HepG2 (cell line): ENCODE data around the gene PKD2L1. TPM values are rescaled to one million over a fixed set of nuclear protein-coding genes. Genes with fewer than 3 reads are reported as not detected.

Source experiments
- ATAC-seq: fragments of 200-7000 bp; cut with Tn5 transposase; 3 replicates; pipeline ENCODE4 v1.9.1; 2020; ENCODE audit warnings: mild to moderate bottlenecking, moderate library complexity
- BruUV-seq: library from RNA; stranded (reverse); fragments of 400-500 nt; replicated peaks from 2 replicates; lab custom pipeline; 2021; lab: Mats Ljungman, UMichigan
- CTCF ChIA-PET: fragments of 300-600 bp; formaldehyde crosslinking; extraction: SDS; loops from one replicate; lab custom pipeline; 2021; ENCODE audit warnings: low total read pairs, inconsistent platforms, low intra/inter-chr PET ratio; lab: Yijun Ruan, JAX
- POLR2A ChIA-PET: fragments of 350-600 bp; sonication (Branson Sonifier 250); formaldehyde crosslinking; loops from one replicate; lab custom pipeline; 2020; ENCODE audit warnings: antibody characterized with exemption, inconsistent platforms; lab: Yijun Ruan, JAX
- DNase-seq: peaks from one replicate; pipeline ENCODE4 v3.0.0-alpha.2; 2015; ENCODE audit warnings: low spot score
- FAIRE-seq: peaks from 3 replicates; lab custom pipeline; 2011; peaks lifted over from hg19 to GRCh38; lab: Jason Lieb, UNC
- H2AFZ ChIP-seq: one replicate; pipeline ENCODE4 v1.6.1; 2011; ENCODE audit warnings: low read length, inconsistent platforms
- H3K27ac ChIP-seq: fragments of 300-600 bp; 3 replicates; pipeline ENCODE4 v1.8.0; 2011; ENCODE audit warnings: mixed run types, mild to moderate bottlenecking, mixed read lengths, low read length, inconsistent platforms; ENCODE audit not compliant: insufficient read depth; ENCODE audit errors: extremely low read length
- H3K27me3 ChIP-seq, 2 experiments: fragments of 200-600 bp in 1 of 2; 2 replicates in 1 of 2; 3 replicates in 1 of 2; pipeline versions ENCODE4 v1.6.0 to v1.8.0; 2011; ENCODE audit warnings: low read length in 2 of 2, mild to moderate bottlenecking in 2 of 2, moderate library complexity in 2 of 2, inconsistent platforms in 1 of 2; ENCODE audit not compliant: insufficient read depth in 2 of 2, control insufficient read depth in 1 of 2
- H3K36me3 ChIP-seq, 2 experiments: fragments of 200-600 bp in 1 of 2; replicated peaks in 1 of 2; 2 replicates in 1 of 2; 3 replicates in 1 of 2; pipeline versions ENCODE4 v1.5.1 to v1.8.0; 2011; ENCODE audit warnings: low read length in 2 of 2, inconsistent platforms in 1 of 2; ENCODE audit not compliant: insufficient read depth in 2 of 2, control insufficient read depth in 1 of 2
- H3K4me1 ChIP-seq: 2 replicates; pipeline ENCODE4 v1.5.1; 2012; ENCODE audit warnings: low read length, inconsistent platforms; ENCODE audit not compliant: insufficient read depth
- H3K4me2 ChIP-seq: 2 replicates; pipeline ENCODE4 v1.6.0; 2011; ENCODE audit warnings: low read depth, low read length, inconsistent platforms
- H3K4me3 ChIP-seq, 3 experiments: fragments of 200-600 bp in 1 of 3; sonication (generic), shearing (Covaris generic) in 1 of 3; replicated peaks in 1 of 3; 2 replicates each; pipeline ENCODE4 v1.5.1; 2011 to 2016; ENCODE audit warnings: low read length in 3 of 3, inconsistent platforms in 2 of 3, low read depth in 2 of 3, mild to moderate bottlenecking in 2 of 3, control low read depth in 1 of 3, mixed read lengths in 1 of 3; ENCODE audit not compliant: insufficient read depth in 1 of 3
- H3K79me2 ChIP-seq: one replicate; pipeline ENCODE4 v1.6.1; 2011; ENCODE audit warnings: low read length, inconsistent platforms; ENCODE audit not compliant: insufficient read depth
- H3K9ac ChIP-seq: 2 replicates; pipeline ENCODE4 v1.6.0; 2011; ENCODE audit warnings: mild to moderate bottlenecking, low read depth, low read length, inconsistent platforms; ENCODE audit not compliant: insufficient read depth
- H3K9me3 ChIP-seq: 2 replicates; pipeline ENCODE4 v1.5.1; 2012; ENCODE audit warnings: mild to moderate bottlenecking, low read length
- H4K20me1 ChIP-seq: 2 replicates; pipeline ENCODE4 v1.6.0; 2011; ENCODE audit warnings: inconsistent platforms, mild to moderate bottlenecking, low read length, moderate library complexity; ENCODE audit not compliant: insufficient read depth
- ARNT ChIP-seq: fragments of 450-650 bp; IDR thresholded peaks from 2 replicates; pipeline ENCODE4 v1.6.1; 2017
- JARID2 ChIP-seq: sonication (generic); formaldehyde crosslinking; IDR thresholded peaks from 2 replicates; pipeline ENCODE4 v1.8.1; 2023; ENCODE audit warnings: missing genetic modification reagents, inconsistent platforms; ENCODE audit not compliant: insufficient replicate concordance
- KLF12 ChIP-seq: sonication (generic); formaldehyde crosslinking; IDR thresholded peaks from 2 replicates; pipeline ENCODE4 v1.4.0; 2020; ENCODE audit warnings: missing genetic modification reagents, borderline replicate concordance
- NR2F6 ChIP-seq, 2 experiments: IDR thresholded peaks; 2 replicates each; pipeline ENCODE4 v1.6.1; 2016; ENCODE audit warnings: antibody characterized with exemption in 1 of 2, mild to moderate bottlenecking in 1 of 2
- PLRG1 ChIP-seq: fragments of 450-650 bp; conservative IDR thresholded peaks from 2 replicates; pipeline ENCODE4 v1.6.1; 2016
- RBAK ChIP-seq: sonication (generic); formaldehyde crosslinking; IDR thresholded peaks from 2 replicates; pipeline ENCODE4 v1.5.1; 2020; ENCODE audit warnings: mild to moderate bottlenecking, missing genetic modification reagents
- ZNF232 ChIP-seq: sonication (generic); formaldehyde crosslinking; IDR thresholded peaks from 2 replicates; pipeline ENCODE4 v1.4.0; 2020; ENCODE audit warnings: missing genetic modification reagents, borderline replicate concordance
- ZNF83 ChIP-seq: sonication (generic); formaldehyde crosslinking; IDR thresholded peaks from 2 replicates; pipeline ENCODE4 v1.4.0; 2020; ENCODE audit warnings: missing genetic modification reagents, mild to moderate bottlenecking, borderline replicate concordance
- ZNF879 ChIP-seq: sonication (generic); formaldehyde crosslinking; IDR thresholded peaks from 2 replicates; pipeline ENCODE4 v1.8.1; 2023; ENCODE audit warnings: missing genetic modification reagents
- WGBS: methylation state at CpG from one replicate; pipeline ENCODE4 v1.1.6; 2017; ENCODE audit warnings: low lambda C conversion rate; 5-methylcytosine and 5-hydroxymethylcytosine counted together
- in situ Hi-C: cut with HindIII; loops from 2 replicates; pipeline ENCODE4 v1.10.0; 2017; ENCODE audit warnings: low pct_unique_long_range_greater_than_20kb; ENCODE audit not compliant: extremely low pct_ligation_motif_present
- intact Hi-C: fragments of 100-400 bp; cut with micrococcal nuclease; formaldehyde crosslinking; loops from one replicate; pipeline ENCODE4 v1.10.0; 2022; ENCODE audit not compliant: unreplicated experiment
- polyA plus RNA-seq, 8 experiments: library from polyadenylated mRNA; depleted of rRNA in 3 of 8; stranded (reverse) in 7 of 8; unstranded in 1 of 8; fragments of >200 nt; fragmentation: Illumina TruSeq in 4 of 8; extraction: Trizol in 4 of 8; gene quantifications; 2 replicates each; pipeline versions ENCODE4 v1.2.1 to v1.2.3, GENCODE V29; 2011 to 2016; ENCODE audit warnings: low read depth in 4 of 8, missing spikeins in 1 of 8, mixed read lengths in 1 of 8; ENCODE audit not compliant: insufficient read depth in 1 of 8
- total RNA-seq, 5 experiments: library from RNA; depleted of rRNA; stranded (reverse); fragments of >200 nt; fragmentation: Illumina TruSeq; extraction: Trizol; gene quantifications; 2 replicates each; pipeline ENCODE4 v1.2.3, GENCODE V29; 2016; ENCODE audit warnings: low read depth in 1 of 5
- TF ChIP-seq, protein P1 (sequence below): sonication (generic); formaldehyde crosslinking; IDR thresholded peaks from 2 replicates; pipeline ENCODE4 v1.8.0; 2022; ENCODE audit warnings: mild to moderate bottlenecking, missing genetic modification reagents, borderline replicate concordance

Gene PKD2L1
- total and polyA plus RNA-seq, 2 of the 13 experiments (the other 11 are each of a cell fraction or from before 2014, with no cell fraction given), result 0.07 to 0.15 TPM

DNA sequence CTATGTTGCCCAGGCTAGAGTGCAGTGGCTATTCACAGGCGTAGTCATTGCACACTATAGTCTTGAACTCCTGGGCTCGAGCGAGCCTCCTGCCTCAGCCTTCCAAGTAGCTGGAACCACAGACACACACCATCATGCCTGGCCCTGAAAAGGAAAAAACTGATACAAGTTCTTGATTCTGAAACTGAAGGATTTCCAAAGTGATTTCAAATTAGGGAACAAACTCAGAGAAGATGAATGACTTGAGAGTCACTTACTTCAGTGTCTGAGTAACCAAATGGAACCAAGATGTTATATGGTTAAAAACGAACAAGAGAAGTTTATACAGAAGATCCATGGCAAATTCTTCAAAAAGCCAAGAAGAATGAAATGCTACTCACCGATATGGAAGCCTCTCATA is 77.0 kb downstream of the PKD2L1 start:
- no peaks in the 10 kb centered on the region for H3K79me2 ChIP-seq
- no peak overlapping the region for H3K4me3 ChIP-seq
- no peaks in the 10 kb centered on the region for H3K4me1 ChIP-seq
- H3K9ac ChIP-seq, result no peak overlapping the region
- H3K27ac ChIP-seq, result no peak overlapping the region
- in situ Hi-C loops (no loop called here), intact Hi-C loops (no loop called here)
- ChIA-PET CTCF (no interaction called here), POLR2A (no interaction called here)
- no peak overlapping the region for H2AFZ ChIP-seq
- H4K20me1 ChIP-seq, result no peaks in the 10 kb centered on the region
- FAIRE-seq (no peak), ATAC-seq (no peak), DNase-seq (no peak)
- no peak for TF ChIP-seq KLF12 (CRISPR knock-in tag)
- TF ChIP-seq, protein P1, sequence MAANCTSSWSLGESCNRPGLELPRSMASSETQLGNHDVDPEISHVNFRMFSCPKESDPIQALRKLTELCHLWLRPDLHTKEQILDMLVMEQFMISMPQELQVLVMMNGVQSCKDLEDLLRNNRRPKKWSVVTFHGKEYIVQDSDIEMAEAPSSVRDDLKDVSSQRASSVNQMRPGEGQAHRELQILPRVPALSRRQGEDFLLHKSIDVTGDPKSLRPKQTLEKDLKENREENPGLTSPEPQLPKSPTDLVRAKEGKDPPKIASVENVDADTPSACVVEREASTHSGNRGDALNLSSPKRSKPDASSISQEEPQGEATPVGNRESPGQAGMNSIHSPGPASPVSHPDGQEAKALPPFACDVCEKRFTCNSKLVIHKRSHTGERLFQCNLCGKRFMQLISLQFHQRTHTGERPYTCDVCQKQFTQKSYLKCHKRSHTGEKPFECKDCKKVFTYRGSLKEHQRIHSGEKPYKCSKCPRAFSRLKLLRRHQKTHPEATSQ (CRISPR knock-in tag), result no peak
- TF ChIP-seq ARNT, result no peak
- TF ChIP-seq RBAK (CRISPR knock-in tag), result no peak
- no peak for TF ChIP-seq ZNF879 (CRISPR knock-in tag)
- no peak for TF ChIP-seq ZNF232 (CRISPR knock-in tag)
- no peak for TF ChIP-seq NR2F6 (IDR thresholded peaks at IDR 0.05)
- no peak for TF ChIP-seq NR2F6 (CRISPR knock-in tag; IDR thresholded peaks at IDR 0.05)
- TF ChIP-seq JARID2 (CRISPR knock-in tag), result no peak
- no peak for TF ChIP-seq PLRG1
- TF ChIP-seq ZNF83 (CRISPR knock-in tag), result no peak
- WGBS, result 98% methylated on average over 5 of the region's 5 CpGs
- no peaks in the 10 kb centered on the region for H3K27me3 ChIP-seq
- BruUV-seq, result no TSS peak
- H3K36me3 ChIP-seq, result peaks cover 17 to 59% of the 10 kb centered on the region in 2 experiments; a peak in 4 of 5 replicates
- no peaks in the 10 kb centered on the region for H3K9me3 ChIP-seq
- H3K4me2 ChIP-seq, result no peak overlapping the region
